BE2C (cell line): Measurements from ENCODE around the gene ZDHHC12.
A peak's percentile ranks its signal among the peaks of the same experiment; 100 is the strongest.

Experiments
- DNase-seq: peaks from one replicate; pipeline ENCODE4 v3.0.0-alpha.2; 2020
- H3K27me3 ChIP-seq: fragments of 250-450 bp; sonication (Bioruptor Pico); 2 replicates; pipeline ENCODE4 v1.5.1; 2020; ENCODE audit warnings: mild to moderate bottlenecking
- H3K36me3 ChIP-seq: fragments of 250-450 bp; sonication (Bioruptor Pico); 2 replicates; pipeline ENCODE4 v1.5.1; 2020; ENCODE audit warnings: mild to moderate bottlenecking
- H3K4me1 ChIP-seq: fragments of 250-450 bp; sonication (Bioruptor Pico); 2 replicates; pipeline ENCODE4 v1.5.1; 2020
- H3K4me3 ChIP-seq: 2 replicates; pipeline ENCODE4 v1.5.1; 2011; ENCODE audit warnings: low read depth, low read length
- H3K9me3 ChIP-seq: fragments of 250-450 bp; sonication (Bioruptor Pico); 2 replicates; pipeline ENCODE4 v1.5.1; 2020
- TF ChIP-seq, protein P1 (sequence below): IDR thresholded peaks from 2 replicates; pipeline ENCODE4 v1.5.1; 2012; ENCODE audit warnings: mild to moderate bottlenecking, low read depth, low read length

Gene ZDHHC12

DNA sequence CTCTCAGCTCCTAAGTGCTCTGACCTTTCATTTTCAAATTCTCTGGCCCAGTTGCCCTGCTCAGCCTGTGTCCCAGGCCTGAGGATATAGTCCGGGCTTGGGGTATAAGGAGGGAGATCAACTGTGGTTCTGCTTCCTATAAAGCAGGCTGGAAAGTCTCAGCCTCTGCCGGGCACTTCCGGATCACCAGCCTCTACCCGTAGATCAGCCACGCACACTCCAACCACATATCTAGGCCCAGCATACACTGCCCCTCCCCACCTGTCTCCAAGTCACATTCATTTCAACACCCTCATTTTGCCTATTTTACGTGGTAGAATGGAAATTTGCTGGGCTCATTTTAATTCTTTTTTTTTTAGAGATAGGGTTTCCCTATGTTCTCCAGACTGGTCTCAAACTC lies 44.7 kb upstream of the ZDHHC12 start:
- Histone ChIP-seq H3K27me3 (no peaks in the 10 kb centered on the region), H3K4me3 (no peak overlapping the region), H3K9me3 (no peaks in the 10 kb centered on the region), H3K4me1 (no peaks in the 10 kb centered on the region), H3K36me3 (no peaks in the 10 kb centered on the region)
- TF ChIP-seq, protein P1, sequence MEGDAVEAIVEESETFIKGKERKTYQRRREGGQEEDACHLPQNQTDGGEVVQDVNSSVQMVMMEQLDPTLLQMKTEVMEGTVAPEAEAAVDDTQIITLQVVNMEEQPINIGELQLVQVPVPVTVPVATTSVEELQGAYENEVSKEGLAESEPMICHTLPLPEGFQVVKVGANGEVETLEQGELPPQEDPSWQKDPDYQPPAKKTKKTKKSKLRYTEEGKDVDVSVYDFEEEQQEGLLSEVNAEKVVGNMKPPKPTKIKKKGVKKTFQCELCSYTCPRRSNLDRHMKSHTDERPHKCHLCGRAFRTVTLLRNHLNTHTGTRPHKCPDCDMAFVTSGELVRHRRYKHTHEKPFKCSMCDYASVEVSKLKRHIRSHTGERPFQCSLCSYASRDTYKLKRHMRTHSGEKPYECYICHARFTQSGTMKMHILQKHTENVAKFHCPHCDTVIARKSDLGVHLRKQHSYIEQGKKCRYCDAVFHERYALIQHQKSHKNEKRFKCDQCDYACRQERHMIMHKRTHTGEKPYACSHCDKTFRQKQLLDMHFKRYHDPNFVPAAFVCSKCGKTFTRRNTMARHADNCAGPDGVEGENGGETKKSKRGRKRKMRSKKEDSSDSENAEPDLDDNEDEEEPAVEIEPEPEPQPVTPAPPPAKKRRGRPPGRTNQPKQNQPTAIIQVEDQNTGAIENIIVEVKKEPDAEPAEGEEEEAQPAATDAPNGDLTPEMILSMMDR, result no peak
- no peak for DNase-seq

DNA sequence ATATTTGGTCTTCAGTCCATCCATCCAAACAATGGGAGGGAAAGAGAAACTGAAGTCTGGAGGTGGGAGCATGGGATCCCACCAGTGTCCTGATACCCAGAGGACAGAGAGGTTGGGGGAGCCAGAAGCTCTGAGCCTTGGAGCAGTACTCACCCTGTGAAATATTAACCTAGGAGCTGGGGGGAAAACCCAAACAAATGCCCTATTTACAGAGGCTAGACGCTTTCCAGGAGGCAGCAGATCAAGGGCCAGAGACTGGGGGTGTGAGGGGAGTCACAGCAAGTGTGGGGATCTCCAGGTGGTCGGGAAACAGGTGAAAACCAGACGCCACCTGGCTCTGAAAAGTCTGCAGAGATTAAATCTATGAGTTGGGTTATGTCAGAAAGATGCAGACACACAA lies 41.6 kb upstream of the ZDHHC12 start:
- H3K9me3 ChIP-seq, result no peaks in the 10 kb centered on the region
- TF ChIP-seq, protein P1, result no peak
- no peak for DNase-seq
- no peaks in the 10 kb centered on the region for H3K36me3 ChIP-seq
- H3K4me1 ChIP-seq, result no peaks in the 10 kb centered on the region
- no peaks in the 10 kb centered on the region for H3K27me3 ChIP-seq
- H3K4me3 ChIP-seq, result no peak overlapping the region

DNA sequence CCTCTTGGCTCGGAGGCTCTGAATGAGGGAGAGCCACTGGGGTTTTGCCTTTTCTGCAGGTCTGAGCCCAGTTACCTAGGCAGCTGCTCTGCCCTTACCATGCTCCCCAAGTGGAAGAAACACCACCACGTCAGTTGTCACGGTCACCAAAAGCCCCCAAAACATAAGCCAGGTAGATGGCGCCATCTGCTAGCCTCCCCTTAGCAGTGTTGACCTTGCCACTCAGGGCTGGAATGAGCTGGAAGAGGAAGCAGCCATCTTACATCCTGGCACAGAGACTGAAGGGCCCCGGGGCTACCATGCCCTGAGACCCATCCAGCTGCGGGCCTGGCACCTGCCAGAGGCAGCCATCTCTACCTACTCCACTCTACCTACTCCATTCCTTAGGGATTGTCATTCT lies 40.4 kb upstream of the ZDHHC12 start:
- TF ChIP-seq, protein P1, result 0 out of 2 replicates have a peak, but pooled peaks have one; percentile 9
- Histone ChIP-seq H3K4me3 (no peak overlapping the region), H3K9me3 (no peaks in the 10 kb centered on the region), H3K36me3 (no peaks in the 10 kb centered on the region), H3K27me3 (no peaks in the 10 kb centered on the region), H3K4me1 (no peaks in the 10 kb centered on the region)
- DNase-seq, result no peak

DNA sequence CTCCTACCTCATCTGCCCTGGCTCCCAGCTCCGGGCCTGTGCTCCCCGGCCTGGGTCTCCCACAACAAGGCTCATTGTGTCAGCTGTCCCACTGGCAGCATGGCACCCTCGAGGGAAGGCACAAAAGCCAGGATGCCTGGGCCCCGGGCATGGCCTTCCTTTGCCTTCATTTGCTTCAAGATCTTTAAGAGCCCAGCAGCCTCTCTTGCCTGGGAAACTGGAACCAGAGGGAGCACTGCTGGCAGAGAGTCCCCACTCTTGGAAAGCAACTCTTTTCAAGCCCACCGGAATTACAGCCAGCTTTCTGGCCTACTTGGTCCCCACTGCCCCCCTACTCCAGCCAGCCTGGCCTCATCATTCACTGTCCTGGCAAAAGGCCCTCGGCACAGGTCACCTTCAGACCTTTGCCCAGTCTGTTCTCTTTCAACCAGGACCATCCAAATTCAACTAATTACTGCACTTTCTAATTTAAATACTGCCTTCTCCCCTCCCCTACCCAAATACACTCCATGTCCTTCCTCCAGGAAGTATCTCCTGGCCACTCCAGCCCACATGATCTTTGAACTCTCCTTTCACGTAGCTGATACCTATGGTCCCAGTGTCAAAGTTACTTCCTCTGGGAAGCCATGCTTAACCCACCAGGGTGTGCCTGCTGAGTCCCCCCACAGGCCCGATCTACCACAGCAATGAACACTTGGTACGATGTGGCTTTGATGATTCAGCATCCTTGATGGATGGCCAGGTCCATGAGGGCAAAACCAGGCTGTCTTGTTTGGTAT lies 38.9 kb upstream of the ZDHHC12 start:
- TF ChIP-seq, protein P1, result no peak
- H3K36me3 ChIP-seq, result no peaks in the 10 kb centered on the region
- no peaks in the 10 kb centered on the region for H3K4me1 ChIP-seq
- no peak overlapping the region for H3K4me3 ChIP-seq
- H3K9me3 ChIP-seq, result no peaks in the 10 kb centered on the region
- H3K27me3 ChIP-seq, result no peaks in the 10 kb centered on the region
- no peak for DNase-seq

DNA sequence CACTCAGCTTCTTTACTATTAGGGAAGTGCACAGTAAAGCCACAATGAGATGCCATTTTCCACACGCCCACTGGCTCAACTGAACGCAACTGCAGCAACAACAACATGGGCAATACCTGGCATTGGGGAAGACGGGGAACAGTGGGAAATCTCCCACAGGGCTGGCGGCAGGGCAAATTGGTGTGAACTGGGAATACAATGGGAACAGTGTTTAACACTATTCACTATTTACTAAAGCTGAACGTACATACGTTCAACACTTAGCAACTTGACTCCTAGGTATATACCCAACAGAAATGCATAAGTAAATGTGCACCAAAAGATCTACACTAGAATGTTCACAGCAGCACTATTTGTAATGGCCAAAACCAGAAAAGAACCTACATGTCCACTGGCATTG lies 33.7 kb upstream of the ZDHHC12 start:
- no peak for DNase-seq
- Histone ChIP-seq H3K4me1 (no peaks in the 10 kb centered on the region), H3K9me3 (no peaks in the 10 kb centered on the region), H3K4me3 (no peak overlapping the region), H3K36me3 (peaks cover 1% of the 10 kb centered on the region), H3K27me3 (no peaks in the 10 kb centered on the region)
- TF ChIP-seq, protein P1, result no peak

DNA sequence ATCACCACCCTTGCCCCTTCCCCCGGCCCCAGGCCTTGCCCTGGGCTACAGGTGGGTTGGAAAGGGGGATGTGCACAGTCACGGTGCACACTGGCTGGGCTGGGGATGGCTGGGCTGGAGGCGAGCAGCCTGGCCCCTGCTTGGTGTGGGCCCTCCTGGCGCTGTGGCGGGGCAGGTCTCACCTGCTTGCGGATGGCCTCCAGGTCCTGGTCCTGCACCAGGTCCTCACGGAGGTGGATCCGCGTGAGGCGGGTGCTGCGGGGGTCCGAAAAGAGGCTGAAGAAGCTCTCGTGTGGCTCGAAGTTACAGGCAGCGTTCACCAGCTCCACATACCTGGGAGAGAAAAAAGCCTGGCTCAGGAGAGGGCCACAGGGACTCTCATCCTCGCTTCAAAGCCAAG lies 29.7 kb upstream of the ZDHHC12 start:
- TF ChIP-seq, protein P1, result no peak
- no peak for DNase-seq
- Histone ChIP-seq H3K4me3 (no peak overlapping the region), H3K36me3 (peaks cover 3% of the 10 kb centered on the region), H3K27me3 (no peaks in the 10 kb centered on the region), H3K4me1 (no peaks in the 10 kb centered on the region), H3K9me3 (no peaks in the 10 kb centered on the region)
